Thoracic aorta (tissue), 2 donors: ENCODE data around the gene BSCL2. TPM values are rescaled to one million over a fixed set of nuclear protein-coding genes. Genes with fewer than 3 reads are reported as not detected.

Experiments used
- ATAC-seq: fragments of 150-250 bp; one replicate; pipeline ENCODE4 v1.8.0; 2017; ENCODE audit warnings: low read depth; ENCODE audit not compliant: insufficient number of reproducible peaks, low FRiP score
- DNase-seq: peaks from one replicate; pipeline ENCODE4 v3.0.0-alpha.2; 2020; ENCODE audit warnings: low spot score
- H3K27ac ChIP-seq, 2 donors: fragments of 200-600 bp; sonication (generic); 1 replicate in 1 of 2; 2 replicates in 1 of 2; pipeline ENCODE4 v1.5.1; 2016; ENCODE audit warnings: mild to moderate bottlenecking in 2 of 2, moderate library complexity in 2 of 2
- H3K27me3 ChIP-seq: fragments of 200-600 bp; sonication (generic); replicated peaks from 2 replicates; pipeline ENCODE4 v1.6.0; 2016; ENCODE audit warnings: mild to moderate bottlenecking; ENCODE audit not compliant: insufficient read depth
- H3K36me3 ChIP-seq: fragments of 200-600 bp; sonication (generic); one replicate; pipeline ENCODE4 v1.5.1; 2016
- H3K4me1 ChIP-seq, 2 donors: fragments of 200-600 bp; sonication (generic); 1 replicate in 1 of 2; 2 replicates in 1 of 2; pipeline versions ENCODE4 v1.5.1 to v1.6.0; 2016; ENCODE audit warnings: low read depth in 2 of 2, mild to moderate bottlenecking in 1 of 2; ENCODE audit not compliant: control insufficient read depth in 1 of 2
- H3K4me3 ChIP-seq: fragments of 200-600 bp; sonication (generic); 2 replicates; pipeline ENCODE4 v1.5.1; 2016; ENCODE audit warnings: mild to moderate bottlenecking
- H3K9me3 ChIP-seq: fragments of 200-600 bp; sonication (generic); 2 replicates; pipeline ENCODE4 v1.5.1; 2016
- total RNA-seq, 2 donors: library from RNA; depleted of rRNA; stranded (reverse); fragments of >200 nt; gene quantifications; one replicate each; pipeline versions ENCODE4 v1.1.0 to v1.2.3, GENCODE V29; 2016
- TF ChIP-seq, protein P1 (sequence below): fragments of 200-600 bp; sonication (generic); IDR thresholded peaks from one replicate; pipeline ENCODE4 v1.5.1; 2019; ENCODE audit warnings: antibody characterized with exemption

The BSCL2 gene
- total RNA-seq, 2 donors from 2014 or later, result 14.0 to 50.9 TPM

DNA sequence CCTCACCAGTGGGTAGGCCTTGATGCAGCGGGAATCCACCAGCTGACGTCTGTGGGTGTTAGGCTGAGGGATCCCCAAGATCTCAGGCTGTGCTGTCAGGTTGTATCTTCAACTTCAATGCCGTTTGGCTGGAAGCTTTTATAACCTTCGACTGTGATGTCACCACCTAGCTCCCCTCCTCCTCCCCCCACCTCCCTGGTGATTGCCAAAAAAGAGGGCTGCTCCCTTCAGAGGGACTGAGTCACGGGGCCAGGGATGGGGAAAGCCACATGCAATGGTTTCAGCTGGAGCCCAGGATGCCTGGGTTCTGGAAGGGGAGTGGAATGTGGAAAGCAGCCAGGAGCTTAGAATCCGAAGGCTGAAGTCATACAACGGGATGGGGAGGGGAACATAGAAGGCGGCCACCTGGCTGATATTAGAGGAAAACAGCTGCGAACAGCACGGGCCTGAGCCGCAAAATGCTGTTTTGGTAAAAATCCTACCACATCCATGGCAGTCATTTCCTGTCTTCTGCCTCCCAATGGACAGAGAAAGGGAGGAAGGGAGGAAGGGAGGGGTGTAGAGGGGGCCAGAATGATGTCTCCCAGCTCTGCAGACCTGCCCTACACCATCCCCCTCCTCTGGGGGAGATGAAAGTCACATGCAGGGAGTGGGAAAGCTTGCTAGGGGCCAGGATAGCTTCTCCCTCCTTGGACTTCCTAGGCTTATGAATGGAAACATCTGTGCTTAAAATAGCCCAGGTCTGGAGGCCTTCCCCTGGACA is 17.6 kb downstream of the BSCL2 start, which contains the start of gene LRRN4CL:
LRRN4CL (minus strand) TSS at position 110 of the 763 bp plus-strand sequence. CDS start 1,022 bp downstream, outside the sequence.
- Histone ChIP-seq H3K4me3 (no peak within 1 kb of the TSS), H3K27me3 (no peaks in the 10 kb centered on the region), H3K27ac (no peak within 1 kb of the TSS), H3K36me3 (peaks cover 31% of the 10 kb centered on the region), H3K9me3 (no peaks in the 10 kb centered on the region), H3K4me1 (peaks cover 0 to 9% of the 10 kb centered on the region in 2 donors)
- DNase-seq (no peak), ATAC-seq (no peak)
- TF ChIP-seq, protein P1, sequence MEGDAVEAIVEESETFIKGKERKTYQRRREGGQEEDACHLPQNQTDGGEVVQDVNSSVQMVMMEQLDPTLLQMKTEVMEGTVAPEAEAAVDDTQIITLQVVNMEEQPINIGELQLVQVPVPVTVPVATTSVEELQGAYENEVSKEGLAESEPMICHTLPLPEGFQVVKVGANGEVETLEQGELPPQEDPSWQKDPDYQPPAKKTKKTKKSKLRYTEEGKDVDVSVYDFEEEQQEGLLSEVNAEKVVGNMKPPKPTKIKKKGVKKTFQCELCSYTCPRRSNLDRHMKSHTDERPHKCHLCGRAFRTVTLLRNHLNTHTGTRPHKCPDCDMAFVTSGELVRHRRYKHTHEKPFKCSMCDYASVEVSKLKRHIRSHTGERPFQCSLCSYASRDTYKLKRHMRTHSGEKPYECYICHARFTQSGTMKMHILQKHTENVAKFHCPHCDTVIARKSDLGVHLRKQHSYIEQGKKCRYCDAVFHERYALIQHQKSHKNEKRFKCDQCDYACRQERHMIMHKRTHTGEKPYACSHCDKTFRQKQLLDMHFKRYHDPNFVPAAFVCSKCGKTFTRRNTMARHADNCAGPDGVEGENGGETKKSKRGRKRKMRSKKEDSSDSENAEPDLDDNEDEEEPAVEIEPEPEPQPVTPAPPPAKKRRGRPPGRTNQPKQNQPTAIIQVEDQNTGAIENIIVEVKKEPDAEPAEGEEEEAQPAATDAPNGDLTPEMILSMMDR, result no peak

DNA sequence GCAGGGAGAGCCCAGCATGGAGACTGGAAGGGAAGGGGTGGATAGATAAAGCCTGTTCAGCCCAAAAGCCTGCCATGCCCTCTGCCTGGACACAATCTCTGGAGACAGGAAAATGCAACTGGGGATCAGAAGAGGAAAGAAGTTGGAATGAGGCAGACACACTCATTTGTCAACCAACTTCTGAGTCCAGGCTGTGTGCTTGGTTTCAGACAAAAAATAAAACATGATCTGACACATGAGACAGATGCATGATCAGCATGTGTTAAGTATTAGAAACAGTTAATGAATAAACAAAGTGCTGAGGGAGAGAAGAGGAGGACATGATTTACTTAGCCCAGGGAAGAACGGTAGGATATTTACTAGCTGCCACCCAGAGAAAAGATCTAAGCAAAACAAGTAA is 18.7 kb downstream of the BSCL2 start:
- ATAC-seq, result no peak
- no peak overlapping the region for H3K27ac ChIP-seq

DNA sequence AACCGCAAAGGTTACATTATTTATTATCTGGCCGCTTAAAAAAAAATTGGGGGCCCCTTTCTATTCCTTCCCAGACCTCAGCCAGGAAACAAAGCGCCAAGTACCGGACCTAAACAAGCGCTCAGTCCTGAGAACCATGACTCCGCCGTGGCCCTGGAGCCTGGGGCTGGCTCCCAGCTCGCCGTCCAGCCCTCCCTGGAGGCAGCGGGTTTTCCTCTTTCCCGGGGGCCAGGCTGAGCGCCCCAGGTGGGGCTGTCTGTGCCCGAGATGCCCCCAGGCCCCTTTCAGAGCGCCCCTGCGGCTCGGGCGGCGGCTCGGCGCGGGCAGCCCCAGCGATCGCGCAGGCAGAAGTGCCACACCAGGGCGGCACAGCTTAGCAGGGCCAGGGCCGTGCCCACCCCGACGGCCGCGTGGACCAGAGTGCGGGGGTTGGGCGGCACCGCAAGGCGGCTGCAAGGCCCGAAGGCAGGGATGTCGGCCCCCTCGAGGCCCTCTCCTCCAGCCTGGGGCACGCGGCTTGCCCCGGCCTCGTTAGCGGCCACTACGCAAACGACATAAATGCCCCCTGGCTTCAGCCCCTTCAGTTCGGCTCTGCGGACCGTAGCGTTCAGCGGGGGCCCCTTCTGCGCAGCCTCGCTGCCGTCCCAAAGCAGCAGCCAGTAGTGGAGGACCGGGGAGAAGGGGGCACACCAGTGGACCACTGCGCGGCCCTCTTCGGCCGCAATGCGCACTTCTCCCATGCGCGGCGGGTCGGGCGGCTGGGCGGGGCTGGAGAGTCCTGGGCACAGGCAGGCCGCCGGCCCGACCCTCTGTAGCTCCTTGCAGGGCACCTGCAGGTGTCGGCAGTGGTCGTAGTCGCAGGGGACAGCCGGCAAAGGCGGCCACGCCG is 19.5 kb downstream of the BSCL2 start:
- no peak for ATAC-seq
- Histone ChIP-seq H3K4me3 (peak overlapping the region; percentile 56), H3K27ac (no peak overlapping the region), H3K27me3 (no peaks in the 10 kb centered on the region), H3K4me1 (peaks cover 0 to 6% of the 10 kb centered on the region in 2 donors), H3K9me3 (no peaks in the 10 kb centered on the region), H3K36me3 (peaks cover 24% of the 10 kb centered on the region)
- TF ChIP-seq, protein P1, result no peak
- DNase-seq, result no peak

More for the DNA sequence above, 18.7 kb downstream of the BSCL2 start:
- DNase-seq, result no peak
- peaks cover 31% of the 10 kb centered on the region for H3K36me3 ChIP-seq
- no peak overlapping the region for H3K4me3 ChIP-seq
- TF ChIP-seq, protein P1, result no peak
- no peaks in the 10 kb centered on the region for H3K9me3 ChIP-seq
- H3K4me1 ChIP-seq, result peaks cover 0 to 6% of the 10 kb centered on the region in 2 donors
- no peaks in the 10 kb centered on the region for H3K27me3 ChIP-seq

DNA sequence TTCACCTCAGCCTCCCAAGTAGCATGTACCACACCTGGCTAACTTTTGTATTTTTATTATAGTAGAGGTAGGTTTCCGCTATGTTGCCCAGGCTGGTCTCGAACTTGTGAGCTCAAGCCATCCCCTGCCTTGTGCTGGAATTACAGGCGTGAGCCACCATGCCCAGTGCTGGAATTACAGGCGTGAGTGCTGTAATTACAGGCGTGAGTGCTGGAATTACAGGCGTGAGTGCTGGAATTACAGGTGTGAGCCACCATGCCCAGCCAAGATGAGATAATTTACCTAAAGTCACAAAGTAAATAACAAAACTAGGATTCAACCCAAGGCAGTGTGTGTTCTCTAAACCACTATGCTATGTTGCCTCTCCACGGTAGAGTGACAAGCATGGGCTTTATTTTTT is 24.7 kb downstream of the BSCL2 start:
- no peak for DNase-seq

More for the DNA sequence above, 24.7 kb downstream of the BSCL2 start:
- H3K4me3 ChIP-seq, result no peak overlapping the region
- no peaks in the 10 kb centered on the region for H3K9me3 ChIP-seq
- no peaks in the 10 kb centered on the region for H3K36me3 ChIP-seq
- TF ChIP-seq, protein P1, result no peak
- no peak overlapping the region for H3K27ac ChIP-seq
- no peaks in the 10 kb centered on the region for H3K27me3 ChIP-seq
- ATAC-seq, result no peak
- peaks cover 11 to 17% of the 10 kb centered on the region in 2 donors for H3K4me1 ChIP-seq
